ENCODE data around the gene OPRM1. TPM values are rescaled to one million over a fixed set of nuclear protein-coding genes. Genes with fewer than 3 reads are reported as not detected.
"Not testable (repeated sequence)": the region's sequence is repeated elsewhere in the genome, so short reads cannot be mapped to it uniquely, and the experiment has no call there.

Gene OPRM1
- under 1 TPM in 2 of 5 donors, not detected in 3; 0.09 to 0.16 TPM for polyA plus RNA-seq (ENCODE audit: insufficient read depth in 1 of 5, insufficient read length in 5 of 5, low replicate concordance in 1 of 5)
- long read RNA-seq, donor 1: 0 reads
- long read RNA-seq, donor 2: 0 reads
- long read RNA-seq, donor 3: 0 reads
- long read RNA-seq, donor 4: 0 reads
- long read RNA-seq, donor 5: 0 reads
- long read RNA-seq, donor 6: 0 reads
- long read RNA-seq, donor 7: 0 reads
- long read RNA-seq, donor 8: 0 reads

DNA sequence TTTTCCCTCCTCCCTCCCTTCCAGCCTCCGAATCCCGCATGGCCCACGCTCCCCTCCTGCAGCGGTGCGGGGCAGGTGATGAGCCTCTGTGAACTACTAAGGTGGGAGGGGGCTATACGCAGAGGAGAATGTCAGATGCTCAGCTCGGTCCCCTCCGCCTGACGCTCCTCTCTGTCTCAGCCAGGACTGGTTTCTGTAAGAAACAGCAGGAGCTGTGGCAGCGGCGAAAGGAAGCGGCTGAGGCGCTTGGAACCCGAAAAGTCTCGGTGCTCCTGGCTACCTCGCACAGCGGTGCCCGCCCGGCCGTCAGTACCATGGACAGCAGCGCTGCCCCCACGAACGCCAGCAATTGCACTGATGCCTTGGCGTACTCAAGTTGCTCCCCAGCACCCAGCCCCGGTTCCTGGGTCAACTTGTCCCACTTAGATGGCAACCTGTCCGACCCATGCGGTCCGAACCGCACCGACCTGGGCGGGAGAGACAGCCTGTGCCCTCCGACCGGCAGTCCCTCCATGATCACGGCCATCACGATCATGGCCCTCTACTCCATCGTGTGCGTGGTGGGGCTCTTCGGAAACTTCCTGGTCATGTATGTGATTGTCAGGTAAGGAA lies at the start of gene OPRM1:
OPRM1 (plus strand) TSS at position 10 of the 612 bp plus-strand sequence; CDS start at position 315, 305 bp downstream.
- DNase-seq: peak; percentile 46 to 57

DNA sequence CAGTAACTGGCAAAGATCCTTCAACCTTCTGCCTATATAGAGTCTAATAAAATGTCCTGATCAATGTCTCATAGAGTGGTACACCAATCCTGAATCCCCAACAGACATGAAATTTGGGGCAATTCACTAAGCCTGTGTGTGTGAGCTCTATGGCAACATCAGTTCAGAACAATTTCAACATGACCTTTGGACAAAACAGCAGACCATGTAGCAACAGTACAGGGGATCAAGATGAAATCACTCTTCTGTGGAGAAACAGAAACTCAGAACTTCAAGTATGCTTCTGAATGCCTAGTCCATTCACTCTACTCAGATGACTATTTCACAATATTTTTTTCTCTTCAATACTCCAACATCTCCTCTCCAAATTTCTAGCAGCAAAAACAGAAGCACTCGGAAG lies 49.1 kb upstream of the OPRM1 start:
- no peak for DNase-seq

DNA sequence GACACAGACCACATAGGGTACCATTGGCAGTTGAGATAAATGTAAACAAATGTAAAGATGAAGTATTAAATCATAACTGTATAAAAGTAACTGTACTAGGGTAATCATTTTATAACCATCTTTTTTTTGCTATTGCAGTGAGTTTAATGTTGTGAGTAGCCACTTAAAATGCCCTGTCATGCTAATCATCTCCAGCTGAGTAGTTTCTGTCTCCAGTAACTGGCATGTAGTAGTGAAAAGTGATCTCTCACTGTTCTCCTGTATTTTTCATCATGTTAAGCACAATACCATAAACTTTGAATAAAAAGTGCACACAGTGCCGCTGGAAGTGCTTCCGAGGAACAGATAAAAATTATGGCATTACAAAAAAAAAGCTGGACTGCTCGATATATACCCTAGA lies 45.0 kb upstream of the OPRM1 start:
- DNase-seq: no peak

DNA sequence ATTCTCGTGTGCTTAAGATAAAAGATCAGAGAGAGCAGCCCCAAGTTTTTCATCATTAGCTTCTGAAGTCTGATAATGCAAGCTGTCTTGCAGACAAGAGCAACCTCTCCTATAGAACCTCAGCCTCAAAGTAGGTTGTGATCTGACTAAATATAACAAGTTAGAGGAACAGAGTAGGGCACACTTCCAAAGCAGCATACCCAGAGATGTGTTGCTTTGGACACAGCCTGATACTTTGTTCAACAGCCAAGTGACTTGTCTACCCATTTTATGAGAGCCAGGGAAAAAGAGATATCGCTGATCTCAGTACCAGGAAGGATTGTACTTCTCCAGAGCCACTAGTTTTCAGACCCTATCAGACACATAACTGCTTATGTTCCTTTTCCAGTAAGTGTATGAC lies 44.2 kb upstream of the OPRM1 start:
- DNase-seq: no peak

DNA sequence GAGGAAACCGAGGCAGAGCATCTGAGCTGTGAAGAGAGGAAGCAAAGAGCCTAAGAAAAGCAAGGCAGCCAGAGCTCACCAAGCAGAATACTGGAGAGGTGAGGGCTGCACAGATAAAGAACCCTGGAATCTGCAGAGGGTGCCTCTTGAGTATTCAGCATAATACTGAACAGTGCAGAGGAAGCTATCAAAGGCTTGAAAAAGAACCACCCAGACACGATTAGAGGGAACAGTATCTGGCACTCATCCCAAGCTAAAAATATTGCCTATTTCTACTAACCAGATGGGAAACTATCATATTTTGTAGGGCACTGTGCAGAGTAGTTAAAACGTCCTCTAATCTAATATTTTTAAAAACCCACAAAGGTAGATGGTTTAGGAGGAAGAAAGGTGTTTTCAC lies 41.8 kb upstream of the OPRM1 start:
- DNase-seq: no peak

DNA sequence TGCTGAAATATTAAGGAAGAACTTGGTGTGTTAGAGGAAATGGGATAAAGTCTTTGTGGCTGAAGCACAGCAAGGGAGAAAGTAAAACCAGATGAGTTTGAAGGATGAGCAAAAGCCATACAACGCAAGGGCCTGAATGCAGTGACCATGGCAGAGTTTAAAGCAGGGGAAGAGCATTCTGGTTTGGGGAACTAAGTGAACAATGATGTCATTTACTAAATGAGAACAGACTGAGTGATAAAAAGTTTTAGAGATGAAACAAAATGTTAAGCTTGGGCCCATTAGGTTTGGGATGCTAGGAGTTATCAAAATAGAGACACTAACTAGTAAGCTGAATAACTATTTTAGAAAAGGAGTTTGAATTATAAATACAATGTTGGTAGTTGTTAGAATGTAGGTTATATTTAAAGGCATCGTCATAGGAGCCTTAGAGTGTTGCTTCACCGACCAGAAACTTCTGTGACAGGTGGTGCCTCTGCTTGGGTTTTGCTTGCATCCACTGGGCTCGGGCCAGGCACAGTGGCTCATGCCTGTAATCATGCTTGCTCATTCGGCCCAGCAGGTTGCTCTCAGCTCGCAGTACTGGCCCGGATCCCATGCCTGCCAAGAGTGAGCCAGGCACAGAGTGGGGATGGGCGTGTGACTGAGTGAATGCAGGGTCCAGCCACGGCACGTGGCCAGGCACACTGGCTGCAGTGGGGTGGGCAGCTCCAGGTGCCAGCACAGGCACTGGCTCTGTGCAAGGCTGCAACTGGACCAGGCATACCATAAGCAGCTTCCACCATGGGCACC lies 37.4 kb upstream of the OPRM1 start:
- no peak for DNase-seq

DNA sequence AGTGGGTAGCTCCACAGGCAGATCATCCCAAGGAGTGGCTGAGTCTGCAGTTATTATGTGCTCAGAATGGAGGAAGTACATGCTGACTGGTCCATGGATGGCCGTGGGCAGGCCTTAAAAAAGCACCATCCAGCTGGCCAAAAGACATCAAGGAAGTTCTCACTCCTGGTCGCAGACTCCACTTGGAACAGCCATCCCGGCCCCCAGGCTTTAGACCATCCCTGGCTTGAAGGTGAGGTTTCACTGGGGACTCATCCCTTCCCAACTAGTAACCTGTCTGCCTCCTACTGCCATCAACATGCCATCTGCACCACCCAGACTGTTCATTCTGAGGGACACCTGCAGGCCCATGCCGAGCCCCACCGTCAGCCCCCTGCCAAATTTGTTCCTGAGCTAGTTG lies 36.1 kb upstream of the OPRM1 start:
- DNase-seq: no peak

DNA sequence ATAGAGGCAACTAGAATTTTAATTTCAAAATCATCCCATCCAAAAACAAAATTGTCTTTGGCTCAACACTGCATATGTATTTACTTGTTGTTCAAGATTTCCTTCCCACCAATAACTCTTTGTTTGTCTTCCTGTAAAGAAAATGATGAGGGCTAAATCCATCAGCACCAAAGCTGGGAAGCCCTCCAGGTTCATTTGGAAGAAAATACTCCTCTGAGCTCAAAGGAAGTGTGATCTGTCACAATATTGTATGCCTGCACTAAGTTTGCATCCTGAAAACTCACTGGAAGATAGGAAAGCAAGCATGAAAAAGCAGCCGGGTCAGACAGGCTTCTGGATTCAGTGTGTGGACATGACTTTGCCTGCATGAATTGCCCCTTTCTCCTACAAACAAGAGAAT lies 28.7 kb upstream of the OPRM1 start:
- DNase-seq: no peak

DNA sequence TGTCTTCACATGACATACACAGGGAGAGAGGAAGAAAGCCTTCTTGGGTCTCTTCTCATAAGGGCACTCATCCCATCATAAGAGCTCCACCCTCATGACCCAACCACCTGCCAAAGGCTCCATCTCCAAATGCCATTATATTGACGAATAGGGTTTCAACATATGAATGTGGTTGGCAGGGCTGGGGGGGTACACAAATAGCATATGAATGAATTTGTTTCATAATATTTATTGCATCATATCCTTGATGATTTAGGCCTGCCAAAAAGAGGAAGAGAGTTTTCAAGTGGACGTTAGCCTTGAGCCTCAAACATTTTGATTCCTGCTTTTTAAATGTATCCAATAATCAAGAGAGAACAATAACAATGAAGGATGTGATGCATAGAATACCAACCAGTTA lies 26.2 kb upstream of the OPRM1 start:
- no peak for DNase-seq

DNA sequence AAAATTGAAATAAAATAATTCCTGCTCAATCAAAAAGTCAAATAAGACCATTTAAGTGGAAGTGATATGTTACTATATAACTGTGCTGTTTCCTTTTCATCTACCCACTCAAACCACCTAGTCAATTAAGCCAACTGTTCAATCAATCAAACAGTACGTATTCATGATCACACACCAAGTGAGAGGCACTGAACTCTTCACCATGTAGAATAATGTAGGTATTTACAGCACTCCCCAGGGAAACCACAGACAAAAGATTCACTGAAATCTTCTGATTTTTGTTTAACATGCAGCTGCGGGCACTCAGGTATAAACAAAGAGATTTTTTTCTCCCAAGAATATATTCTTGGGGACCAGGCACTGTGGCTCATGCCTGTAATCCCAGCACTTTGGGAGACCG lies 21.3 kb upstream of the OPRM1 start:
- DNase-seq: no peak

DNA sequence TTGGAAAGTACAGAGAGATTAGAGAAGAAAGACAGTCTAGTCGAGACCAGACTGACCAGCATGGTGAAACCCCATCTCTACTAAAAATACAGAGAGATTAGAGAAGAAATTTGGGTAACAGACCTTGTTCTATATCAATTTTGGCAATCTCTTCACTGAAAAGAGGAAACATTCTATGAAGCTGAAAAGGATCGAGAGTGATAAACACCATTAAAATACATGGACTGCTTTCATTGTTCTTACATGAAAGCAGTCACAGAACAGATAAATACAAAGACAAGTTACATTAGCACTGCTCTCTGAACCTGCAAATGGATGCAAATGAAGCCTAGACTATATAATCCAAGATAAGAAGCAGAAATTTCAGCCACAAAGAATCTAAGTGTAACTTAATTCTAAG lies 8.4 kb upstream of the OPRM1 start:
- DNase-seq: no peak

DNA sequence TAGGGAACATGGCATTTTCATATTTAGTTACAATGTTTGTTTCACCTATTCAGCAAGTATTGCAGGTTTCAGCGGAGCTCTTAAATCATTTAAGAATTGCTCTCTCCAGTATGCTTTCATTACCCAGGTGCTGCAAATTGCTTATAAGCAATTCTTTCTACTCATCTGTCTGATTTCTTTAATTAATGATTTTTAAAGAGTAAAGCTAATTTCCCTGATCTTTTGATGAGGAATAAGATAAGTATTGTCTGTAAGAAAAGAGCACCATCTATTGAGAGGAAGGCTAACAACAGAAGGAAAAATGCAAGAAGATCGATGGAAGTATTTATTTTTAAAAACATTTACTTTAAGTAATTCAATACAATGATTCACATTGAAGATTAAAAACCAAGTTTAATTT lies 2.0 kb downstream of the OPRM1 start:
- DNase-seq: no peak

DNA sequence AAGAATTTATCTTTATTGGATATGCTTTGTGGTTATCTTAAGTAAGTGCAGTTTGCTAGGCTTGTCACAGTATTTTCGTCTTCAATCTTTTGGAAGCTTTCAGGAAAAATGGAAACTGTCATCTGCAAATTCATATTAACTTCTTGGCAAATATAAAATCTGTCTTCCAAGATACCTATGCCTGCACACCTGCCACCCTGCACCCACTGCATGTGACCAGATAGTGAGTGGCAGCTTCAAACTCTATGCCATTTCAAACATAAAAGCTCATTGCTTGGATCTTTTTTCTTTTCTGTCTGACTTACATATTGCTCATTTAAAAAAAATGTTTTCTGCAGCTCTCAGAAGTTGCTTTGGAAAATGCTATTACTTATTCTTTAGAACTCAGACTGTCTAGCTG lies 14.1 kb downstream of the OPRM1 start:
- no peak for DNase-seq

DNA sequence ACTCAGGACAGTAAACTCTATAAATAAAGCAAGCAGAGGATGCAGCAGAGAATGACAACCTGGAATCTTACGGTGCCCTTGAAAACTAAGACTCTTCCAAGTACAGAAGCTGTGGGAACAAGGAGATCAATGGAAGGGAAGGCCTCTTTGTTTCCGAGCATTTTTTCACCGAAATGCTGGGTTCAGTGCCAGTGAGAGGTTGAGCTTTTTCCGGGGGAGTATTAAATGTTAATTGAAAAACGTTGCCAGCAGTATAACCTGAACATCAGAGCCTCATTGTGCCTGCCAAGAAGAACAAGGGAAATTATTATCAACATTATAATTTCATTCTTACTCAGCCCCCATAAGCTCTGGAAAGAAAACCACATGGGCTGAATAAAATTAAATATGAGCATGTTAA lies 17.5 kb downstream of the OPRM1 start:
- DNase-seq: no peak

DNA sequence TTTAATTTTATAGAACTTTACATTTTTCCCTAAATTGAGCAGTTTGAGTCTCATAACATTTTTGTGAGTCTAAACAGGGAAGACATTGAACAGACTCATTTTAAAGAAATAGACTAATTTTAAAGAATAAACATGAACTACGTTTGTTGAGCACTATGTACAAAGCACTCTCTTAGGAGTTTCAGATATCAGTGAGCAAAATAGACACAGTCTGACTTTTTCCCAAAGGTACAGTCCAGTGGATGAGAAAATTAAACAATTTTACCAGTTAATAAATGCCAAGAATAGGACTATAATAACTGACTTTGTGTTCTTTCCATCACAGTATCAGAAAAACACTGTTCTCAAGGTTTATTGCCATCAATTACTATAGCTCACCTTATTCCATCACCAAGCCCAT lies 18.1 kb downstream of the OPRM1 start:
- no peak for DNase-seq

DNA sequence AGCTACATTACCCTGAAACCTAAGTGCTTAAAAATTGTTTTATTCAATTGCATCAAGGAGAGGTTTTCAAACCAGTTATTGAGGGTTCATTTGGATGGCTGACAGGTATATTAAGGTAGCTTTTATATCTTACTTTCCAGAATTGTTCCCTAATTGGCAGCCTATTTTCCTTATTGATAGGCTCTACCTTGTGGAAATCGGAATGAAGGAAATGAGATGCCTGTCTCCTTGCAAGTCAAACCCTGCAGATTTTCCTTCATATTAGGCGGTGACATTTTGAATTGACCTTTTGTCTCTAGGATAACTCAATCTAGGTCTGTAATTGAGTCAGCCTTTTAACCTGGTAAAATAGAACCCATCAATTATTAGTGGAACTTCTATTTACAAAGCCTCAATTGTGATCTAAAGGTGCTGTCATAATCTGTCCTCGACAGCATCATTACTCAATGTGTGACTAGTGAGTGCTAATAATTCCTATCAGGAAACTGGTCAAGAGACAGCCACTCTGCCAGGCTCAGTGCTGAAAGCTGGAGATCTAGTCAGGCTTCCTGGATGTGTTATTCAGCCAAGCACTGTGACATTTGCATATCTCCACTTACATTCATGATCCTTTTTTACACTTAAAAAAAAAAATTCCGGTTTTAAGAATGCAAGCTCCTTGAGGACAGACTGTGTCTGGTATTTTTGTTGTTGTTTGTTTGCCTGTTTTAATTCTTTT lies 20.1 kb downstream of the OPRM1 start:
- DNase-seq: no peak

DNA sequence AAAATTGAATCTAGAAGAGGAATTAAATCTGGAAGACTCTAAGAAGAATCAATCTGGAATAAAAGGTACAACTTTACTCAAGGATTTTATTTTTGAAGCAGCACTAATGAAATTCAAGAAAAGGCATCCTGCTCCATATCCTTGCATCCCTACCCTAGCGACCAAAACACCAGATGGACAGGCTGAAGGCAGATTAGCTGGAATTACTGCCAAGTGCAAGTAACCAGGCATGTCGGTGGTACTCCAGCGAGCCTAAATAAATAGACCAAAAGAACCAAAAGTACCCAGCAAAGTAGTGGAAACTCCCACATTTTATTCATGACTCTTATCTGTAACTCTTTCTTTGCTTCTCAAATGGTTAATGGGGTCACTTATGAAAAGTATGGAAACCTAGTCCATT lies 21.0 kb downstream of the OPRM1 start:
- no peak for DNase-seq

DNA sequence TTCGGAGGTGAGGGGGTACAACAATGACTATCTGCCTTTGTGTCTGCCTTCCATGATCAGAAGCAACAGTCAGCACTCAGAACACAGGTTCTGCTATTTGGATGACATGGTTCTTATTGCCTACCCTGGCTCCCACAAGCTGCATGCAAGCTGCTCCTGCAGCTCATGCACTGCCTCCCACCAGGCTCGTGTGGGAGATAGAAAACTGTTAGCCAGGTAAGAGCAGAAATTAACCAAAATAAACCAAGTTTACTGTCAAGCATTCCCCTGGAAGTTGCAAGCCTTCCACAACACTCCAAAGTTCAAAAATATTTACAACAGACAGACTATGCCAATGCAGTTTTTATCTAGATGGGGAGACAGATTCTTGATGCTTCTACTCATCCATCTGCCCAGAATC lies 31.0 kb downstream of the OPRM1 start:
- no peak for DNase-seq

DNA sequence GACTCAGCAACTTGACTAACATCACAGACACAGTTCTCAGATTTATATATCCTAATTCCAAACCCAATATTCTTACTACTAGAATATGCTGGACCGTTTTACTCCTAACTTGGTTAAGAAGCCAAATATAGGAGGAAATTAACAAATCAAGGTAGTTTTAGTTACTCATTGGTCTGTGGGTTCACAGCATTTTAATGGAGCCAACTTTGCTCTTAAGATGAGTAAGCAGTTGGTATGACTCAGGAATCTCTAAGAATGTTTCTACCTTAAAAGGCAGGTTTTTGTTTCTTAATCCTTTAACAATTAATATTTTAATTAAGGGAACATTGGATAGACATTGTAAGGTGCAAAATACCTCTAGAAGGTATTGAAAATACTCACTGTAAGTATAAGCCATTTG lies 31.6 kb downstream of the OPRM1 start:
- DNase-seq: no peak

DNA sequence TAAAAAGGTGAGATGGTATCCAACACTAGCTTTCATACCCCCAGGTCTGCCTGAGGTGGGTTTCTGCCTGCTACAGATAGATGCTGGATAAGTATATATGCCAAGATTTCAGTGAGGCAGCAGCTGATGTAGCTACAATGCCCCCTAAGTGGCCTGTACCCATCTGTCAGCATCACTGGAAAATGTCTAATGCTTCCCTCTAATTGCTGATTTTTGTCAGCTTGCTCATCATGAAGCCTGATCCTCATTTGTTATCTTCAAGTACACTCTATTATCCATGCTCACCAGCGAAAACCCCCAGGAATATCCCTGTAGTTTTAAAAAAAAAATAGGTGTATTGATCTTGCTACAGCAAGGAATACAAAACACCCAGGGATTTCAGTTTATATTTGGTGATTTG lies 32.2 kb downstream of the OPRM1 start:
- DNase-seq: no peak

DNA sequence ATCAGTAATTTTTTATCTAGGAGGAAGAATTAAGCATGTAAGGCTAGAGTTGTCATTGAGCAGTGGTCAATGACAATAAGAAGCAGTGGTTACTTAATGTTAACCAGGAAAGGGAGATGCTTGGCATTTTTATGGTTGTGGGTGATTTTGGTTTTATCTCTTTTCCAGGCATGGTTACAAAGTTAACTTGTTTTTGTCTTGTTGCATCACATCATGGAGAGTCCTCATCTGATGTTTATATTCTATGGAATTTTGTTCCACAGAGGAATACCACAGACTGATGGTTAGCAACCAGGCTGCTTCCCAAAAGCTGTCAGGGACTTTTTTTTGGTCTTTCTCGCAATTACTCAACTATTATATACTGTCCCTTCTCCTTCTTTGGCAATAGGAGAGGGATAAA lies 32.7 kb downstream of the OPRM1 start:
- DNase-seq: no peak

DNA sequence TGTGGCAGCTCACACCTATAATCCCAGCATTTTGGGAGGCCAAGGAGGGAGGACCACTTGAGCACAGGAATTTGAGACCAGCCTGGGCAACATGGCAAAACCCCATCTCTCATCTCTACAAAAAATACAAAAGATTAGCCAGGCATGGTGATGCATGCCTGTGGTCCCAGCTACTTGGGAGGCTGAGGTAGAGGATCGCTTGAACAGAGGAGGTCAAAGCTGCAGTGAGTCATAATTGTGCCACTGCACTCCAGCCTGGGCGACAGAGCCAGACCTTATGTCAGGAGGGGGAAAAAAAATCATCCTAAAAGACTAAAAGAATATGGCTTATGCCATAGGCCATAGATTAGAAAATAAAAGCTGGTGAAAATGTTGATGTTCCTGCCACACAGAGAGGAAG lies 39.6 kb downstream of the OPRM1 start:
- DNase-seq: not testable (repeated sequence)
